Nephron (organoid): ENCODE data around the gene SAMD8.
"Not testable (repeated sequence)": the region's sequence is repeated elsewhere in the genome, so short reads cannot be mapped to it uniquely, and the experiment has no call there.

ENCODE experiments used
- H3K27ac Mint-ChIP-seq, 3 experiments: 2 replicates each; pipeline ENCODE4 v1.8.0; 2020; ENCODE audit warnings: mixed read lengths in 3 of 3, mild to moderate bottlenecking in 2 of 3, moderate library complexity in 1 of 3
- H3K27me3 Mint-ChIP-seq: 2 replicates; pipeline ENCODE4 v1.8.0; 2021; ENCODE audit warnings: low read depth, mild to moderate bottlenecking, moderate library complexity, mixed read lengths
- H3K36me3 Mint-ChIP-seq: 2 replicates; pipeline ENCODE4 v1.8.0; 2020; ENCODE audit warnings: low read depth, mixed read lengths
- H3K4me1 Mint-ChIP-seq: 2 replicates; pipeline ENCODE4 v1.8.0; 2020; ENCODE audit warnings: mixed read lengths
- H3K4me3 Mint-ChIP-seq, 3 experiments: 2 replicates each; pipeline ENCODE4 v1.8.0; 2020; ENCODE audit warnings: mild to moderate bottlenecking in 3 of 3, mixed read lengths in 3 of 3, moderate library complexity in 2 of 3
- H3K9me3 Mint-ChIP-seq: 2 replicates; pipeline ENCODE4 v1.8.0; 2020; ENCODE audit warnings: mixed read lengths
- CTCF ChIP-seq, 3 experiments: fragments of 200-600 bp; sonication (generic); IDR thresholded peaks; one replicate each; pipeline ENCODE4 v1.5.0; 2021; ENCODE audit warnings: antibody characterized with exemption in 3 of 3; ENCODE audit not compliant: unreplicated experiment in 3 of 3

The SAMD8 gene

DNA sequence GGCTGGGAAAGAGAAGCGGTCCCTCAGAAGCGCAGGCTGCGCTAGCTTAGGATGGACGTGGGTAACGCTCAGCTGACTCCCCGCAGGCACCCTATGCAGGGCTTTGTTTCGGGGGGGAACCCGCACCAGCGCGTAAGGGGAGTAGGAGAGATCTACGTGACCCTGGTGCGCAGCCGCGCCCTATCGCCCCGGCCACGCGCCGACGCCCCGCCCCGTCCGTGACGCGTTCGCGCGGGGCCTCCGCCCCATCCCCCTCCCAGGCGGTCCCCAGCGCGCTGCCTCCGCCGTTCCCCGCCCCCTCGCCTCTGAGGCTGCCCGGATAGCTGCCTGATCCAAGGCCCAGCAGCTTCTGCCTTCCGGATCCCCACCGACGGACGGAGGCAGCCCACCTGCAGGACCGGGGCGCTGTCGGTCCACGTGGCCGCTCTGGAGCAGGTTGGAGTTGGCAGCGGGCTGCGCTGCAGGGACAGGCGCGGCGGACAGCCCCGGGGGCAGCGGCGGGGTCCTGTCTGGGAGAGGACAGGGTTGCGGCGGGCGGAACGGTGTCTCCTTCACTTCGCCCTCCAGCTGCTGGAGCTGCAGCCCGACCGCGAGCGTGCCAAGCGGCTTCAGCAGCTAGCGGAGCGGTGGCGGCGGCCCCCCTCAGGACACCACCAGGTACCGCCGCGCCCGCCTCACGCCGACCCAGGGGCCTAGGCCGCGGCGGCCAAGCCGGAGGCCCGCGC, 99.0 kb downstream of the SAMD8 start, which contains the start of gene VDAC2:
Gene VDAC2 (plus strand): TSS at position 515 of the 725 bp plus-strand sequence. CDS start 363 bp downstream, outside the sequence.
- peaks cover 32% of the 10 kb centered on the region for H3K36me3 Mint-ChIP-seq
- H3K4me3 Mint-ChIP-seq = peak within 1 kb of the TSS; percentile 97 to 99 (median 99)
- H3K27me3 Mint-ChIP-seq = no peaks in the 10 kb centered on the region
- H3K4me1 Mint-ChIP-seq = peaks cover 41% of the 10 kb centered on the region
- H3K27ac Mint-ChIP-seq = peak within 1 kb of the TSS; percentile 99
- no peak for TF ChIP-seq CTCF (IDR thresholded peaks at IDR 0.05; ENCODE audit: unreplicated experiment in 3 of 3)
- H3K9me3 Mint-ChIP-seq = no peaks in the 10 kb centered on the region

- peak overlapping the region; percentile 99 for H3K27ac Mint-ChIP-seq
- peaks cover 37% of the 10 kb centered on the region for H3K36me3 Mint-ChIP-seq
- H3K4me1 Mint-ChIP-seq = peaks cover 44% of the 10 kb centered on the region
- TF ChIP-seq CTCF (IDR thresholded peaks at IDR 0.05; ENCODE audit: unreplicated experiment in 3 of 3) = no peak
- H3K27me3 Mint-ChIP-seq = no peaks in the 10 kb centered on the region
- H3K4me3 Mint-ChIP-seq = peak overlapping the region; percentile 97 to 99 (median 99)
- H3K9me3 Mint-ChIP-seq = no peaks in the 10 kb centered on the region
Observed at GRCh38 chr10:75211007-75211691, 99.7 kb downstream of the SAMD8 start.

DNA sequence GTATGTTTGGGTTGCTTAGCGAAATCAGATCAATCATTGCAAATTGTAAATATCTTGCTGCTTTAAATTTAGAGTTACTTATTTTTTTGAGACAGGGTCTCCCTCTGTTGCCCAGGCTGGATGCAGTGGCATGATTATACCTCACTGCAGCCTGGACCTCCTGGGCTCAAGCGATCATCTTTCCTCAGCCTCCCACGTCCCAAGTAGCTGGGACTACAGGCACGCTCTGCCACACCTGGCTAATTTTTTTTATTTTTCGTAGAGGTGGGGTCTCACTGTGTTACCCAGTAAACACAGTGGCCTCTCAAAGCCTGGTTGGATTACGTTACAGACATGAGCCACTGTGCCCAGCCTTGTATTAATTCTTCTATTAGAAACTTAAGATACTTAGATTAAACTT, 100.9 kb downstream of the SAMD8 start:
- H3K36me3 Mint-ChIP-seq = peaks cover 45% of the 10 kb centered on the region
- H3K27me3 Mint-ChIP-seq = no peaks in the 10 kb centered on the region
- peak overlapping the region; percentile 97 to 99 (median 99) for H3K4me3 Mint-ChIP-seq
- H3K9me3 Mint-ChIP-seq = no peaks in the 10 kb centered on the region
- TF ChIP-seq CTCF (IDR thresholded peaks at IDR 0.05; ENCODE audit: unreplicated experiment in 3 of 3) = no peak
- peak overlapping the region; percentile 99 for H3K27ac Mint-ChIP-seq
- H3K4me1 Mint-ChIP-seq = peaks cover 46% of the 10 kb centered on the region

- Mint-ChIP-seq H3K4me3 (no peak overlapping the region), H3K36me3 (peaks cover 81% of the 10 kb centered on the region), H3K9me3 (no peaks in the 10 kb centered on the region), H3K4me1 (peaks cover 32% of the 10 kb centered on the region), H3K27ac (peak overlapping the region in 2 of 3 experiments; percentile 2 to 51), H3K27me3 (no peaks in the 10 kb centered on the region)
- TF ChIP-seq CTCF (IDR thresholded peaks at IDR 0.05; ENCODE audit: unreplicated experiment in 3 of 3) = no peak
Observed at GRCh38 chr10:75220274-75220673, 108.8 kb downstream of the SAMD8 start.

GRCh38 chr10:75221492-75221891, 110.0 kb downstream of the SAMD8 start:
- not testable (repeated sequence) for H3K9me3 Mint-ChIP-seq, H3K27me3 Mint-ChIP-seq, H3K4me3 Mint-ChIP-seq, H3K27ac Mint-ChIP-seq
- H3K36me3 Mint-ChIP-seq = peaks cover 82% of the 10 kb centered on the region
- H3K4me1 Mint-ChIP-seq = peaks cover 35% of the 10 kb centered on the region

DNA sequence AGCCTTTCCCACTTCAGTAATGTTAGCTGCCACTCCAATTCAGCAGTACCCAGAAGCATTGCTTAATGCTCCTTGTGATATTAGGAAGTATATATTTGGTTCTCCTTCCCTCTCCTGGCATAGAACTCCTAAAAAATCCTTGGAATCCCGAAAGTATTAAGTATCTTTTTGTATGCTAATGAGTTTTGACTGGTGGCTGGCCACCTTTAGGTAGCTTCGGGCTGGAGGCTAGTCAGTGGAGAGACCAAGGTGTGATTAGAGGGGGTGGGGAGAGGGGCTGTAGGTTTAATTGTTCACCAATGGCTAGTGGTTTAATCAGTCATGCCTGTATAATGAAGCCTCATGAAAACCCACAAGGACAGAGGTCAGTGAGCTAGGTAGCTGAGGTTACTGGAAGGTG, 112.1 kb downstream of the SAMD8 start:
- H3K36me3 Mint-ChIP-seq = peaks cover 75% of the 10 kb centered on the region
- no peaks in the 10 kb centered on the region for H3K9me3 Mint-ChIP-seq
- peak overlapping the region in 2 of 3 experiments; percentile 73 to 87 for H3K27ac Mint-ChIP-seq
- no peaks in the 10 kb centered on the region for H3K27me3 Mint-ChIP-seq
- H3K4me1 Mint-ChIP-seq = peaks cover 32% of the 10 kb centered on the region
- TF ChIP-seq CTCF (IDR thresholded peaks at IDR 0.05; ENCODE audit: unreplicated experiment in 3 of 3) = no peak
- H3K4me3 Mint-ChIP-seq = no peak overlapping the region
